Smooth muscle cell (in vitro differentiated cells): ENCODE measurements around the gene GRIK4. TPM values are rescaled to one million over a fixed set of nuclear protein-coding genes. Genes with fewer than 3 reads are reported as not detected.
"Not testable (repeated sequence)": the region's sequence is repeated elsewhere in the genome, so short reads cannot be mapped to it uniquely, and the experiment has no call there.

Source experiments
- DNase-seq: peaks from one replicate; lab custom pipeline; 2025; ENCODE audit not compliant: unreplicated experiment; lab: John Stamatoyannopoulos, UW
- H2AFZ ChIP-seq: fragments of 200-600 bp; sonication (generic); 2 replicates; pipeline ENCODE4 v1.6.0; 2016; ENCODE audit warnings: antibody characterized with exemption, low read depth, mild to moderate bottlenecking
- H3F3A ChIP-seq: fragments of 200-600 bp; sonication (generic); 2 replicates; pipeline ENCODE4 v1.6.0; 2017; ENCODE audit warnings: antibody characterized with exemption, low read depth
- H3K27ac ChIP-seq: fragments of 200-600 bp; sonication (generic); 2 replicates; pipeline ENCODE4 v1.5.1; 2016; ENCODE audit warnings: low read depth, mild to moderate bottlenecking
- H3K27me3 ChIP-seq: fragments of 200-600 bp; sonication (generic); 2 replicates; pipeline ENCODE4 v1.6.1; 2016; ENCODE audit warnings: low read depth, mild to moderate bottlenecking
- H3K36me3 ChIP-seq: fragments of 200-600 bp; sonication (generic); 2 replicates; pipeline ENCODE4 v1.5.1; 2016; ENCODE audit warnings: low read depth
- H3K4me1 ChIP-seq: fragments of 200-600 bp; sonication (generic); 2 replicates; pipeline ENCODE4 v1.5.1; 2016; ENCODE audit warnings: low read depth
- H3K4me2 ChIP-seq: fragments of 200-600 bp; sonication (generic); 2 replicates; pipeline ENCODE4 v1.6.0; 2016; ENCODE audit warnings: mild to moderate bottlenecking
- H3K4me3 ChIP-seq: fragments of 200-600 bp; sonication (generic); 2 replicates; pipeline ENCODE4 v1.5.1; 2016; ENCODE audit warnings: mild to moderate bottlenecking
- H3K79me2 ChIP-seq: fragments of 200-600 bp; sonication (generic); 2 replicates; pipeline ENCODE4 v1.6.0; 2016; ENCODE audit warnings: low read depth, mild to moderate bottlenecking
- H3K9ac ChIP-seq: fragments of 200-600 bp; sonication (generic); 2 replicates; pipeline ENCODE4 v1.6.0; 2016; ENCODE audit warnings: low read depth
- H3K9me3 ChIP-seq: fragments of 200-600 bp; sonication (generic); replicated peaks from 2 replicates; pipeline ENCODE4 v1.5.1; 2016; ENCODE audit warnings: low read depth
- H4K20me1 ChIP-seq: fragments of 200-600 bp; sonication (generic); 2 replicates; pipeline ENCODE4 v1.6.0; 2016; ENCODE audit warnings: low read depth
- WGBS: methylation state at CpG from one replicate; pipeline ENCODE4 v1.1.7; 2016; ENCODE audit warnings: low lambda C conversion rate; 5-methylcytosine and 5-hydroxymethylcytosine counted together
- polyA plus RNA-seq: library from polyadenylated mRNA; unstranded; fragments of >200 nt; fragmentation: Nextera tagmentation; extraction: Ambion mirVana; gene quantifications from 2 replicates; pipeline ENCODE4 v1.2.1, GENCODE V29; 2016
- total RNA-seq: library from RNA; depleted of rRNA; stranded (reverse); fragments of >200 nt; gene quantifications from 2 replicates; pipeline ENCODE4 v1.2.3, GENCODE V29; 2014
- TF ChIP-seq, protein P1 (sequence below): fragments of 200-600 bp; sonication (generic); IDR thresholded peaks from 2 replicates; pipeline ENCODE4 v1.5.1; 2017; ENCODE audit warnings: borderline replicate concordance, mild to moderate bottlenecking, antibody characterized with exemption; ENCODE audit not compliant: insufficient read depth, poor library complexity, severe bottlenecking

GRIK4 gene
- total and polyA plus RNA-seq, 2 experiments from 2014 or later = not detected

DNA sequence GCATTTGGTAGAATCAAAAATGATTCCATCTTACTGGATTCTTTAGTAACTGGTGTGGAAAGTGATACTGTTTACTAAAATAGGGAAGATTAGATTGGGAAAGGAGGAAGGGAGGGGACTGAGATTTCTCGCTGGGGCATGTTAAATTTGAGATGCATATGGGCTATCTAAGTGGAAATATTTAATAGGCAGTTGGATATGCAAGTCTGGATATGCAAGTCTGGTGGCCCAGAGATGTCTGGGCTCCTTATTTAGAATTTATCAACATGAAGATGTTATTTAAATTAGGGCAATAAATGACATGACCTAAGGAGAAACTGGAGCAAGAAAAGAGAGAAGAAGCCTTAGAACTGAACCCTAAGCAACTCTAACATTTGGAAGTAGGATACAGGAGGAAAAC, 495.4 kb downstream of the GRIK4 start:
- TF ChIP-seq, protein P1, sequence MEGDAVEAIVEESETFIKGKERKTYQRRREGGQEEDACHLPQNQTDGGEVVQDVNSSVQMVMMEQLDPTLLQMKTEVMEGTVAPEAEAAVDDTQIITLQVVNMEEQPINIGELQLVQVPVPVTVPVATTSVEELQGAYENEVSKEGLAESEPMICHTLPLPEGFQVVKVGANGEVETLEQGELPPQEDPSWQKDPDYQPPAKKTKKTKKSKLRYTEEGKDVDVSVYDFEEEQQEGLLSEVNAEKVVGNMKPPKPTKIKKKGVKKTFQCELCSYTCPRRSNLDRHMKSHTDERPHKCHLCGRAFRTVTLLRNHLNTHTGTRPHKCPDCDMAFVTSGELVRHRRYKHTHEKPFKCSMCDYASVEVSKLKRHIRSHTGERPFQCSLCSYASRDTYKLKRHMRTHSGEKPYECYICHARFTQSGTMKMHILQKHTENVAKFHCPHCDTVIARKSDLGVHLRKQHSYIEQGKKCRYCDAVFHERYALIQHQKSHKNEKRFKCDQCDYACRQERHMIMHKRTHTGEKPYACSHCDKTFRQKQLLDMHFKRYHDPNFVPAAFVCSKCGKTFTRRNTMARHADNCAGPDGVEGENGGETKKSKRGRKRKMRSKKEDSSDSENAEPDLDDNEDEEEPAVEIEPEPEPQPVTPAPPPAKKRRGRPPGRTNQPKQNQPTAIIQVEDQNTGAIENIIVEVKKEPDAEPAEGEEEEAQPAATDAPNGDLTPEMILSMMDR = no peak
- no peak for DNase-seq
- Histone ChIP-seq H3K4me3 (no peak overlapping the region), H3K36me3 (no peaks in the 10 kb centered on the region), H4K20me1 (no peaks in the 10 kb centered on the region), H3K79me2 (no peaks in the 10 kb centered on the region), H3K27me3 (peaks cover 8% of the 10 kb centered on the region), H3K27ac (no peak overlapping the region), H3K9me3 (no peaks in the 10 kb centered on the region), H3K9ac (no peak overlapping the region), H3F3A (no peaks in the 10 kb centered on the region), H3K4me1 (no peaks in the 10 kb centered on the region), H3K4me2 (no peak overlapping the region), H2AFZ (no peak overlapping the region)
- WGBS = 93% methylated on average over 1 of the region's 1 CpG

DNA sequence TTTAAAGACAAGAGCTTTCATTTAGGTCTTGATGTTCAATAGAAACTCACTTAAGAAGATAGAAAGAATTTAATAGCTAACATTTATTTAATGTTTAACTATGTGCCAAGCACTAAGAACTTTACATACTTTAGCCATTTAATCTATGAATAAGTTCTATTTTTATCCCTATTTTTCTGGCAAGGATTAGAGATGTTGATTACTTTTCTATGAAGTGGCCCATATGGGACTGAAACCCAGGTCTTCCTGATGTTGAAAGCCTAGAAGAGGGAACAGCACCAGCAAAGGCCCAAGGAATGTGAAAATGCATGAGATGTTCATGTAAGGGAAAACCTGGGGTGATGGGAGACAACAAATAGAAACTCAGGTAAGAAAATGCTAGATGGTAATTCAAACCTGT, 497.0 kb downstream of the GRIK4 start:
- no peak for DNase-seq
- no peak overlapping the region for H3K4me2 ChIP-seq
- H3K79me2 ChIP-seq = no peaks in the 10 kb centered on the region
- H2AFZ ChIP-seq = no peak overlapping the region
- TF ChIP-seq, protein P1 = no peak
- no peak overlapping the region for H3K4me3 ChIP-seq
- H3K4me1 ChIP-seq = no peaks in the 10 kb centered on the region
- H3K9me3 ChIP-seq = no peaks in the 10 kb centered on the region
- H3K27me3 ChIP-seq = peaks cover 8% of the 10 kb centered on the region
- H3K27ac ChIP-seq = no peak overlapping the region
- no peaks in the 10 kb centered on the region for H3K36me3 ChIP-seq
- no peaks in the 10 kb centered on the region for H3F3A ChIP-seq
- H3K9ac ChIP-seq = no peak overlapping the region
- H4K20me1 ChIP-seq = no peaks in the 10 kb centered on the region

DNA sequence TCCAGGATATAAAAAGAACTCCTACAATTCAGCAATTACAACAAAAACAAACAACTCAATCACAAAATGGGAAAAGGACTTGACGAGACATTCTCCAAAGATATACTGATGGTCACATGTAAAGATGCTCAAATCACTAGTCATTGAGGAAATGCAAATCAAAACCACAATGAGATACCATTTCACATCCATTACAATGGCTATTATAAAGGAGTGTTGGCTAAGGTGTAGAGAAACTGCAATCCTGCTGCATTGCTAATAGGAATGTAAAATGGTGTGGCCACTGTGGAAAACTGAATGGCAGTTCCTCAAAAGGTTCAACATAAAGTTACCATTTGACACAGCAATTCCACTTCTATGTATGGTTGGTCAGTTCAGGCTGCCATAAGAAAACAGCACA, 500.5 kb downstream of the GRIK4 start:
- Histone ChIP-seq H3K27ac (no peak overlapping the region), H3K9me3 (no peaks in the 10 kb centered on the region), H3K36me3 (no peaks in the 10 kb centered on the region), H3K4me1 (no peaks in the 10 kb centered on the region), H3K27me3 (peaks cover 8% of the 10 kb centered on the region), H3K9ac (no peak overlapping the region), H3F3A (no peaks in the 10 kb centered on the region), H3K4me2 (no peak overlapping the region), H3K4me3 (no peak overlapping the region), H4K20me1 (no peaks in the 10 kb centered on the region), H3K79me2 (no peaks in the 10 kb centered on the region), H2AFZ (no peak overlapping the region)
- TF ChIP-seq, protein P1 = no peak
- 94% methylated on average over 1 of the region's 1 CpG for WGBS
- DNase-seq = no peak

DNA sequence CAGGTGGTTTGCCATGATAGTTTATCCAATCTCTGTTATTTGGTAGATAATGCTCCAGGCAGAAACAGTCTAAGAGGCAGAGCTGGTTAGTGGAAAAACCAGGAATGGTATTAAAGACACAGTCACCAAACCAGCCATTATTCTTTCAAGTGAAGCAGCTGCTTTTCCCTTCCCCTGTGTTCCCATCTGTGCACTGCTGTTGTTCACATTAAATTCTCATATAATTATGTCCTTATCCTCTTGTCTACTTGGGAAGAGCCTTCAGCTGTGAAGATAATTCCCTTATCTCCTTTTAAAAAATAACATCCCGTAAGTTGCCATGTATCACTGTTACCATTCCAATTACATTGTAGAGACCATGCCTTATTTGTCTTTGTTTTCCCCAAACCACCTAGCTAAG, 507.2 kb downstream of the GRIK4 start:
- no peak overlapping the region for H3K4me3 ChIP-seq
- TF ChIP-seq, protein P1 = no peak
- no peaks in the 10 kb centered on the region for H4K20me1 ChIP-seq
- no peaks in the 10 kb centered on the region for H3K4me1 ChIP-seq
- H3K4me2 ChIP-seq = no peak overlapping the region
- no peak overlapping the region for H3K27ac ChIP-seq
- H3K79me2 ChIP-seq = no peaks in the 10 kb centered on the region
- no peaks in the 10 kb centered on the region for H3K9me3 ChIP-seq
- no peak overlapping the region for H2AFZ ChIP-seq
- H3K9ac ChIP-seq = no peak overlapping the region
- no peak for DNase-seq
- H3F3A ChIP-seq = no peaks in the 10 kb centered on the region
- no peaks in the 10 kb centered on the region for H3K36me3 ChIP-seq
- WGBS = 32% methylated on average over 1 of the region's 1 CpG
- H3K27me3 ChIP-seq = no peaks in the 10 kb centered on the region

DNA sequence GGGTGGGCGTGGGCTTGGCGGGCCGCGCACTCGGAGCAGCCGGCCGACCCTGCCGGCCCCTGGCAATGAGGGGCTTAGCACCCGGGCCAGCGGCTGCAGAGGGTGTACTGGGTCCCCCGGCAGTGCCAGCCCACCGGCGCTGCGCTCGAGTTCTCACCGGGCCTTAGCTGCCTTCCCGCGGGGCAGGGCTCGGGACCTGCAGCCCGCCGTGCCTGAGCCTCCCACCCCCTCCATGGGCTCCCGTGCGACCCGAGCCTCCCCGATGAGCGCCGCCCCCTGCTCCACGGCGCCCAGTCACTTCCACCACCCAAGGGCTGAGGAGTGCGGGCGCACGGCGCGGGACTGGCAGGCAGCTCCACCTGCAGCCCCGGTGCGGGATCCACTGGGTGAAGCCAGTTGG, 510.2 kb downstream of the GRIK4 start:
- not testable (repeated sequence) for H3K27me3 ChIP-seq, H3K9me3 ChIP-seq, H3K4me3 ChIP-seq, H3F3A ChIP-seq, H3K4me1 ChIP-seq, H3K27ac ChIP-seq, H2AFZ ChIP-seq, H3K4me2 ChIP-seq, DNase-seq, H3K36me3 ChIP-seq, H3K9ac ChIP-seq
- 96% methylated on average over 34 of the region's 36 CpGs for WGBS
- H3K79me2 ChIP-seq = peaks cover 26% of the 10 kb centered on the region
- H4K20me1 ChIP-seq = peaks cover 14% of the 10 kb centered on the region
